Fibroblast of pulmonary artery (primary cell): ENCODE results near the gene KRT72.

Experiments used
- DNase-seq: peaks from one replicate; pipeline ENCODE4 v3.0.0-alpha.2; 2010; ENCODE audit warnings: low read depth
- H3K4me3 ChIP-seq: replicated peaks from 2 replicates; pipeline ENCODE4 v1.5.1; 2011; ENCODE audit warnings: low read depth, mild to moderate bottlenecking, control low read depth, low read length, moderate library complexity
- TF ChIP-seq, protein P1 (sequence below): IDR thresholded peaks from 2 replicates; pipeline ENCODE4 v1.5.1; 2011; ENCODE audit warnings: mild to moderate bottlenecking, control low read depth, low read length, inconsistent platforms; ENCODE audit errors: missing control alignments

The KRT72 gene

DNA sequence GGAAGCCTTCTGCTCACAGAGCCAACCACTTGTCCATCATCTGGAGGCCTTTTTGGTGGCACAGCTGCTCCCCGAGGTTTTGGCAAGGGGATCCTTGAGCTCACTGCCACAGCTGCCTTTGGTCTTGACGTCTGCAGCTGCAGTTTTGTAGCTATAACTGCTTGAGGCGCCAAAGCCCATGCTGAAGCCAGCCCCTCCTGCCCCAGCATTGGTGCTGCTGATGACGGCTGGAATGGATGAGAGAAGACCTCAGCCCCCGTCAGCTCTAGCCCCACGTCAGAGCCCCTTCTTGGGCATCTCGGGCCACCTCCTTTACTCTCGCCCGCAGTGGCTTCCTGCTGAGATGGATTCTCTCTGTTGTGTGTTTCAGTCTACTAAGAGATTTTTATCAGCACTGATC is 15.3 kb downstream of the KRT72 start:
- DNase-seq: no peak
- TF ChIP-seq, protein P1, sequence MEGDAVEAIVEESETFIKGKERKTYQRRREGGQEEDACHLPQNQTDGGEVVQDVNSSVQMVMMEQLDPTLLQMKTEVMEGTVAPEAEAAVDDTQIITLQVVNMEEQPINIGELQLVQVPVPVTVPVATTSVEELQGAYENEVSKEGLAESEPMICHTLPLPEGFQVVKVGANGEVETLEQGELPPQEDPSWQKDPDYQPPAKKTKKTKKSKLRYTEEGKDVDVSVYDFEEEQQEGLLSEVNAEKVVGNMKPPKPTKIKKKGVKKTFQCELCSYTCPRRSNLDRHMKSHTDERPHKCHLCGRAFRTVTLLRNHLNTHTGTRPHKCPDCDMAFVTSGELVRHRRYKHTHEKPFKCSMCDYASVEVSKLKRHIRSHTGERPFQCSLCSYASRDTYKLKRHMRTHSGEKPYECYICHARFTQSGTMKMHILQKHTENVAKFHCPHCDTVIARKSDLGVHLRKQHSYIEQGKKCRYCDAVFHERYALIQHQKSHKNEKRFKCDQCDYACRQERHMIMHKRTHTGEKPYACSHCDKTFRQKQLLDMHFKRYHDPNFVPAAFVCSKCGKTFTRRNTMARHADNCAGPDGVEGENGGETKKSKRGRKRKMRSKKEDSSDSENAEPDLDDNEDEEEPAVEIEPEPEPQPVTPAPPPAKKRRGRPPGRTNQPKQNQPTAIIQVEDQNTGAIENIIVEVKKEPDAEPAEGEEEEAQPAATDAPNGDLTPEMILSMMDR: no peak
- H3K4me3 ChIP-seq: no peak overlapping the region

DNA sequence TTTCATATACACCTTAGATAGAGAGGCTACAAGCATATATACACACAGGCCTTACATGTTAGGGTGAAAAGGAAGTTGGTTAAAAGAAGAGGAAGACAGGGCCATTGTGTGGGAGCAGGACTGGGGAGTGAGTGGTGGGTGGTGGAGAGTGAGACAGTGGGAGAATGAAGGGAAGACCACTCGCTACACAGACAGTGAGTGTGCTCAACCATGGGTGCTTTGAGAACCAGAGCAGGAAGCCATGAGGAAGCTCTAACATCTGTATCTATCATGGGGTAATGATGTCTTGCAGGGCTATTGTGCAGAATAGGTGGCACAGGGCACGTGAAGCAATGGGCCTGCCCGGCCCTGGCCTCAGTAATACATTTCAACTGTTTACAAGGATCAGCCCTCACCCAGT is 16.2 kb downstream of the KRT72 start:
- TF ChIP-seq, protein P1: no peak
- no peak overlapping the region for H3K4me3 ChIP-seq
- no peak for DNase-seq

DNA sequence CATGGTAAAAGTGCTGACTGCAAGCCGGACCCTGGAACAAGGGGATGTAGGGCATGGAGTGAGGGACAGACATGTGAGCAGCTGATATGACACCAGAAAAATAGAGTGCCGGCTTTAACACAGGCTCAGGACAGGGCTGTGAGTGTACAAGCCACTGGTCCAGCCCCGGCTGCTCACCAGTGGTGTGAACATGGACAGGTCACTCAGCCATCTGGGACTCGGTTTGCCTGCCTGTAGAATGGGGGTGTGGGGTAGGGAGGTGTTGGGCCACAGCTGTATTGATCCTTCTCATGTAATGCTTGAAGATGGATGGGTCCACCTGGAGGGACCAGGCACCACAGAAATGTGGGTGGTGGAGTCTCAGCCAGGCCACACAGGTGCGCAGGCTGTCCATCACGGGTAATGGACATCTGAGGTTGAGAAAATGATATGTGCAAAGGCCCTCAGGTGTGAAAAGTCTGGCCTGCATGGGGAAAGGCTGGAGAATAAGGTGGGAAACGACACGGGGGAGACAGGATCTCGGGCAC is 17.0 kb downstream of the KRT72 start:
- no peak overlapping the region for H3K4me3 ChIP-seq
- TF ChIP-seq, protein P1: no peak
- no peak for DNase-seq

DNA sequence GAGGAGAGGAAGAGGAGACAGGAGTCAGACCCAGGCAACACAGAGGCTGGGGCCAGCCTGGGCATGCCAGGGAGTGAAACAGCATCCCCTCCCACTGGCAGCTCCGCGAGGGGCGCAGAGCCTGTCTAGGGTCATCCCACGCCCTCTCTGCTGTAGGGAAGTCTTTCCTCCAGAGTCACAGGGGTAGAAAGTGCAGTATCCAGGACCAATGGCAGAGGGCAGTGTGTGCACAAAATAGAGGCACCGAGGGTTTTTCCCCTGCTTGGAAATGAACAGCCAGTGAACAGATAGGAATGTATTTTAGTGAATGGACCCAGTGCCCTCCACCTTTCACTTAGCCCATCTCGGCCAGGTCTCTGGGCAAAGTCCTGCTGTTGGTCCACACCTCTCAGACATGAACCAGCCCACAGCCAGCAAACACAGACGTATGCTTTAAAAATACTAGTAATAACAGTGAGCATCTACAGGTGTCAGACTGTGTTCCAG is 18.2 kb downstream of the KRT72 start:
- H3K4me3 ChIP-seq: no peak overlapping the region
- peak; percentile 72 for DNase-seq
- TF ChIP-seq, protein P1: peak; percentile 86

DNA sequence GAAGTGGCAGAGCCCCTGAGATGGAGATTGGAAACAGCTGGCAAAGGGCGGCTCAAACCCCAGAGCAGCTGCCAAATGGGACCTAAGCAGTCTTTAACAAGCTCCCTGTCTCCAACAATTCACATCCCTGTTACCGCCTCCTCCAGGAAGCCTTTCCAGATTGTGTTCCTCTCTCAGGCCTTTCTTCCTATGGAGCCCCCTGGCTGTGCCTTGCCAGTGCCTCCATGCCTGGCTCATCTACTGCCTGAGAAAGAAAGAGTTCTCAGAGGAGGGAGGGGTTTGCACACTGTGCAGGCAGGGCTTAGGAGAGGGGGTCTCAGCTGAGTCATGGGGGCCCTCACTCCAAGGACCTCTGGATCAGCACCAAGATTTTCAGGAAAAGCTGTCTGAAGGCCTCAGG is 18.8 kb downstream of the KRT72 start:
- TF ChIP-seq, protein P1: no peak
- H3K4me3 ChIP-seq: no peak overlapping the region
- DNase-seq: no peak

DNA sequence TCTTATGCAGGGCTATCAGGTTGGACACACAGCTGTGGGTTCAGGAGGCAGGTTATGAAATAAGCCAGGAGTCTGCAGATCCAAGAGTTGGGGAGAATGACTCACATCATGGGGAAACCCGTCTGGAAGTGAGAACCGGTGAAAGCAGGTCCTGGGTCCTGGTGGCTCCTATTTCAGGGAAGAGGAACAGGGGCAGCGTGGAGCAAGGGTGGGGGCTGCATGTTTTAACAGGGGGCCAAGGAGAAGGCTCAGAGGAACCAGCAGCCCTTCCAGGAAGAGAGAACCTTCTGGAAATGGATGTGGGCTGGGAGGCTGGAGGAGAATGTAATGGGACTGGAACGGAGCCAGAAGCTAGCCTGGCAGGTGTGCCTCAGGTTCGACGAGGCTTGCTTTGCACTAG is 19.8 kb downstream of the KRT72 start:
- no peak overlapping the region for H3K4me3 ChIP-seq
- peak; percentile 41 for DNase-seq
- TF ChIP-seq, protein P1: no peak

DNA sequence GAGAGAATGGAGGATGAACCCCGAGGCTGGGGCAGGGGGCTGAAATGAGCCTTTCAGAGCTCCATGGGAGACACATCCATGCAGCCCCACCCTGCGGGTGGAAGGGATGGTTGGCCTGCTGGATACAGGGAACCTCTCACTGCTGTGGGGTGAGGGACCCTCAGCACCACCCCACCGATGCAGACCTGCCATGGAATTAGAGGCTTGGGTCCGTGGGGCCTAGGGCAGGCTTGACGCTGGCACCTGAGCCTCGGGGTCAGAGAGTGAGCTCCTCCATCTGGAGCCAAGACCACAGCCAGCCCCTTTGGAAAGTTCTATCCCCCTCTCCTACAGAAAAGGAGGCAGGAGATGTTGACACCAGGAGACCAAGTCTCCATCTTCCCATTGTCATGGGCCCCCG is 20.2 kb downstream of the KRT72 start:
- DNase-seq: no peak
- H3K4me3 ChIP-seq: no peak overlapping the region
- TF ChIP-seq, protein P1: no peak
